Activated CD8-positive, alpha-beta T cell treated with anti-CD3 and anti-CD28 coated beads for 36 hours (primary cell): ENCODE data around the gene AGAP1. TPM values are rescaled to one million over a fixed set of nuclear protein-coding genes. Genes with fewer than 3 reads are reported as not detected.

Experiments used
- ATAC-seq: fragments of 200-7000 bp; cut with Tn5 transposase; one replicate; pipeline ENCODE4 v1.10.0; 2021; ENCODE audit warnings: mild to moderate bottlenecking, moderate library complexity
- CTCF ChIA-PET: fragments of 350-600 bp; sonication (Branson Sonifier 250); formaldehyde crosslinking; loops from one replicate; lab custom pipeline; 2021; ENCODE audit warnings: antibody characterized with exemption; lab: Charles Lee
- POLR2A ChIA-PET: fragments of 350-600 bp; sonication (Branson Sonifier 250); formaldehyde crosslinking; loops from one replicate; lab custom pipeline; 2021; ENCODE audit warnings: antibody characterized with exemption; lab: Charles Lee
- DNase-seq: peaks from one replicate; pipeline ENCODE4 v3.0.0-alpha.2; 2020
- H3K27ac Mint-ChIP-seq: one replicate; pipeline ENCODE4 v1.8.0; 2021; ENCODE audit warnings: mild to moderate bottlenecking, mixed read lengths
- H3K27me3 Mint-ChIP-seq: one replicate; pipeline ENCODE4 v1.8.0; 2021; ENCODE audit warnings: mixed read lengths
- H3K36me3 Mint-ChIP-seq: one replicate; pipeline ENCODE4 v1.8.0; 2021; ENCODE audit warnings: low read depth, mixed read lengths
- H3K4me1 Mint-ChIP-seq: one replicate; pipeline ENCODE4 v1.8.0; 2021; ENCODE audit warnings: low read depth, mixed read lengths
- H3K4me3 Mint-ChIP-seq: one replicate; pipeline ENCODE4 v1.8.0; 2021; ENCODE audit warnings: mild to moderate bottlenecking, moderate library complexity, mixed read lengths
- H3K9me3 Mint-ChIP-seq: one replicate; pipeline ENCODE4 v1.8.0; 2021; ENCODE audit warnings: mixed read lengths
- CTCF ChIP-seq: fragments of 200-600 bp; IDR thresholded peaks from one replicate; pipeline ENCODE4 v1.8.0; 2022; ENCODE audit warnings: antibody characterized with exemption, mild to moderate bottlenecking
- intact Hi-C: fragments of 100-400 bp; cut with micrococcal nuclease; formaldehyde crosslinking; loops from one replicate; pipeline ENCODE4 v1.10.0; 2022
- total RNA-seq, 2 experiments: library from RNA; stranded (reverse); gene quantifications; one replicate each; pipeline ENCODE4 v1.2.3, GENCODE V29; 2021

AGAP1 gene
- total RNA-seq, 2 experiments from 2014 or later = 2.5 to 2.9 TPM

GRCh38 chr2:235610696-235611257 lies 116.9 kb downstream of the AGAP1 start:
- peaks cover 5% of the 10 kb centered on the region for H3K27me3 Mint-ChIP-seq
- DNase-seq = no peak
- no peak overlapping the region for H3K27ac Mint-ChIP-seq

GRCh38 chr2:235611349-235611748 lies 117.5 kb downstream of the AGAP1 start:
- H3K27ac Mint-ChIP-seq = no peak overlapping the region
- intact Hi-C loops = no loop called here
- CTCF ChIA-PET = interaction anchor here (1.0 kb wide), 1 partner anchor 14 kb away, joined by 3 read pairs; no protein-coding TSS in a partner anchor
- DNase-seq = no peak
- no peaks in the 10 kb centered on the region for H3K4me1 Mint-ChIP-seq
- no peaks in the 10 kb centered on the region for H3K9me3 Mint-ChIP-seq
- no peak for TF ChIP-seq CTCF
- H3K4me3 Mint-ChIP-seq = no peak overlapping the region
- no peak for ATAC-seq
- H3K36me3 Mint-ChIP-seq = no peaks in the 10 kb centered on the region
- H3K27me3 Mint-ChIP-seq = peaks cover 5% of the 10 kb centered on the region
- POLR2A ChIA-PET = no interaction called here

More at GRCh38 chr2:235610696-235611257, 116.9 kb downstream of the AGAP1 start:
- intact Hi-C loops = no loop called here
- ATAC-seq = no peak
- H3K9me3 Mint-ChIP-seq = no peaks in the 10 kb centered on the region
- H3K4me1 Mint-ChIP-seq = no peaks in the 10 kb centered on the region
- no peaks in the 10 kb centered on the region for H3K36me3 Mint-ChIP-seq
- no peak overlapping the region for H3K4me3 Mint-ChIP-seq
- ChIA-PET POLR2A (no interaction called here), CTCF (interaction anchor here (1.0 to 1.1 kb wide), 2 partner anchors 8 to 14 kb away, joined by 3 read pairs; no protein-coding TSS in a partner anchor)
- no peak for TF ChIP-seq CTCF

- intact Hi-C loops = no loop called here
- TF ChIP-seq CTCF = no peak
- Mint-ChIP-seq H3K27me3 (peaks cover 5% of the 10 kb centered on the region), H3K36me3 (no peaks in the 10 kb centered on the region), H3K9me3 (no peaks in the 10 kb centered on the region), H3K27ac (no peak overlapping the region), H3K4me1 (no peaks in the 10 kb centered on the region), H3K4me3 (no peak overlapping the region)
- DNase-seq (no peak), ATAC-seq (no peak)
- ChIA-PET CTCF (interaction anchor here (1.0 kb wide), 1 partner anchor 15 kb away, joined by 3 read pairs; no protein-coding TSS in a partner anchor), POLR2A (no interaction called here)
Observed at GRCh38 chr2:235611756-235612155, 117.9 kb downstream of the AGAP1 start.

GRCh38 chr2:235612181-235612950 lies 118.5 kb downstream of the AGAP1 start:
- Mint-ChIP-seq H3K27me3 (peaks cover 5% of the 10 kb centered on the region), H3K9me3 (no peaks in the 10 kb centered on the region), H3K4me1 (no peaks in the 10 kb centered on the region), H3K27ac (no peak overlapping the region), H3K4me3 (no peak overlapping the region), H3K36me3 (no peaks in the 10 kb centered on the region)
- ATAC-seq = no peak
- intact Hi-C loops = no loop called here
- POLR2A ChIA-PET = no interaction called here
- DNase-seq = no peak
- CTCF ChIA-PET = no interaction called here
- no peak for TF ChIP-seq CTCF

- no peaks in the 10 kb centered on the region for H3K36me3 Mint-ChIP-seq
- H3K9me3 Mint-ChIP-seq = no peaks in the 10 kb centered on the region
- no peaks in the 10 kb centered on the region for H3K4me1 Mint-ChIP-seq
- DNase-seq (no peak), ATAC-seq (no peak)
- intact Hi-C loops = no loop called here
- peaks cover 2% of the 10 kb centered on the region for H3K27me3 Mint-ChIP-seq
- POLR2A ChIA-PET = no interaction called here
- no peak overlapping the region for H3K27ac Mint-ChIP-seq
- H3K4me3 Mint-ChIP-seq = no peak overlapping the region
- TF ChIP-seq CTCF = no peak
- CTCF ChIA-PET = no interaction called here
Observed at GRCh38 chr2:235613649-235614048, 119.8 kb downstream of the AGAP1 start.
